ENCODE results near the gene PAIP2B.

DNA sequence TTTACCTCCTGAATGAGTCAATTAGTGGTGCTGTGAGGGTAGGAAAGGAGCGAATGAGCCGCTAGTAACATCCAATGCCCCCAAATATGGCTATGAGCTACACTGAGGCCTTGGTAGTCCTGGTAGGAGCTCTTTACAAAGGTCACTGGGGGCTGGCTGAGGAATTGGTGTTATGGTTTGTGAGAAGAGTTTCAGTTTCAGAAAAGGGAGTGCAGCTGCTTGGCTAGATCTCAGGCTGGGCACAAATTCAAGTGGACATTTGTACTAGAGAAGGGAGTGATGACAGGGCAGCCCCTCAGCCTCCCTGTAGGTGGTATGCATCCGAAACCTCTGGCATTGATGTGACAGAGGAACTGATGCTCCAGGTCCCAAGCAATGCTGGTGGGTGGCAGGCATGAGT, 13.9 kb upstream of the PAIP2B start:
- TF ChIP-seq POLR2A (IDR thresholded peaks at IDR 0.05) = no peak
- TF ChIP-seq, protein P1, sequence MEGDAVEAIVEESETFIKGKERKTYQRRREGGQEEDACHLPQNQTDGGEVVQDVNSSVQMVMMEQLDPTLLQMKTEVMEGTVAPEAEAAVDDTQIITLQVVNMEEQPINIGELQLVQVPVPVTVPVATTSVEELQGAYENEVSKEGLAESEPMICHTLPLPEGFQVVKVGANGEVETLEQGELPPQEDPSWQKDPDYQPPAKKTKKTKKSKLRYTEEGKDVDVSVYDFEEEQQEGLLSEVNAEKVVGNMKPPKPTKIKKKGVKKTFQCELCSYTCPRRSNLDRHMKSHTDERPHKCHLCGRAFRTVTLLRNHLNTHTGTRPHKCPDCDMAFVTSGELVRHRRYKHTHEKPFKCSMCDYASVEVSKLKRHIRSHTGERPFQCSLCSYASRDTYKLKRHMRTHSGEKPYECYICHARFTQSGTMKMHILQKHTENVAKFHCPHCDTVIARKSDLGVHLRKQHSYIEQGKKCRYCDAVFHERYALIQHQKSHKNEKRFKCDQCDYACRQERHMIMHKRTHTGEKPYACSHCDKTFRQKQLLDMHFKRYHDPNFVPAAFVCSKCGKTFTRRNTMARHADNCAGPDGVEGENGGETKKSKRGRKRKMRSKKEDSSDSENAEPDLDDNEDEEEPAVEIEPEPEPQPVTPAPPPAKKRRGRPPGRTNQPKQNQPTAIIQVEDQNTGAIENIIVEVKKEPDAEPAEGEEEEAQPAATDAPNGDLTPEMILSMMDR (IDR thresholded peaks at IDR 0.05) = no peak

Measured in stomach (tissue), 4 donors.